ENCODE data around the gene ATP6V1B1.

- TF ChIP-seq CTCF (IDR thresholded peaks at IDR 0.05) (no peak), POLR2A (IDR thresholded peaks at IDR 0.05) (no peak)
Measured at GRCh38 chr2:70902579-70902978, 33.1 kb upstream of the ATP6V1B1 start.
